ENCODE results near the gene SPTLC3.

SPTLC3 gene

DNA sequence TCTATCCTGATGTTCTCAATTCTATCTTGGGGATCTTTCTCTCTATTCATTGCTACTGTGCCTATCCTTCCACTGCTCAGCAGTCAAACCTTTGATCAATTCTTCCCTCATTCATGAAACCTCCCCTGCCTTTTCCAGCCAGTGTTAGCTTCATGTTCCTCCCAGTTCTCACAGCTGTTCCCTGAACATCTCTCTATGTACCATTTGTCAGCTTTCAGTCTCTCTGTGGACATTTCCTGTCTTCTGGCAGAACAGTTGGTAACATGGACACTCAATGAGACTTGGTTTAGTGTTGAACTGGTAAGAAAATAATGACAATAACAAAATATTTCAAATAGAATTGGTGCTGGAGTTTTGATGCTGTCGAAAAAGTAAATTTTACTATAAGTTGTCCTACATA lies 26.2 kb downstream of the SPTLC3 start:
- no peak for DNase-seq

DNA sequence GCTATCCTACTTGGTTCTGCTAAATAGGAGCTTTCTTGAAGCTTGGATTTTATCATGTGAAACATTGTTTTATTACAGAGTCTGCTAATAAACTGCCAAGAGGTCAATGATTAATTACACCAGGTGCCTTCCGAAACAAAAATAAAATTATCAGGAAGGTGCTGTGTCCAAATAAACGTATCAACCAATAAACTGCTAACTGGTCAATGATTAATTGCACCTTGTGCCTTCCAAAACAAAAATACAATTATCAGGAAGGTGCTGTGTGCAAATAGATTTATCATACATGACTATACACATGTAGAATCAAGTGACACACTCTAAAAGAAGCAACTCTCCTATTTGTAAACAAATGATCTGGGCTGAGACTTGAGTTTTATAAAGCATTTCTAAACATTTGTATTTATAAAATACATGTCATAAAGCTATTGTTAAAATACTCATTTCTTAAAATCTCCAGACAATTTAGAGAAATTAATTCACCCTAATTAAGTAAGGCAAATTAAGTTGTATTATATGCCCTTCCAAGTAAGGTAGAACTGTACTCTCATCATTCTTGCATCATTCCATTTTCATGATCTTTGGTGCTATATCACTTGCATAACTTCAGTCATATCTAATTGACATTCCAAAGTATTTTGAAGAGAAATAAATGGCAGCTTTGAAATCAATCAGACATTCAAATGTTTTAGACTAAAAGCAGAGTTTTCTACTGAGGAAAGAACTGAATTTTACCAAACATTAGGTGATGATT lies 26.8 kb downstream of the SPTLC3 start:
- no peak for DNase-seq

DNA sequence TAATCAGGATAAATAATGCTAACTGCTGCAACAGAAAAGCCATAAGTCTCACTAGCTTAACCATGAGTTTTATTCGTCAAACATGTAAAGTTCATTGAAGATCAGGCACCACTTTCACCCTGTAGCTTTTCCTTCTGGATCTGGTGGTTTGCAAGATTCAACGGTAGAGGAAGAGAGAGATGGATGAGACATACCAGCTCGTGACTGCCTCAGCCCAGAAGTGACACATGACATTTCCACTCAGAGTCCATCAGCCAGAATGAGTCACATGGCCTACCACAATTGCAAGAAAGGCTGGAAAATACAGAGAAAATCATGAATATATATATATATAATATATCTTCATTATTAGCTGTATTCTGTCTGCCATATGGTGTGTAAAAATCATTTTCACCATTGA lies 29.0 kb downstream of the SPTLC3 start:
- DNase-seq: no peak

DNA sequence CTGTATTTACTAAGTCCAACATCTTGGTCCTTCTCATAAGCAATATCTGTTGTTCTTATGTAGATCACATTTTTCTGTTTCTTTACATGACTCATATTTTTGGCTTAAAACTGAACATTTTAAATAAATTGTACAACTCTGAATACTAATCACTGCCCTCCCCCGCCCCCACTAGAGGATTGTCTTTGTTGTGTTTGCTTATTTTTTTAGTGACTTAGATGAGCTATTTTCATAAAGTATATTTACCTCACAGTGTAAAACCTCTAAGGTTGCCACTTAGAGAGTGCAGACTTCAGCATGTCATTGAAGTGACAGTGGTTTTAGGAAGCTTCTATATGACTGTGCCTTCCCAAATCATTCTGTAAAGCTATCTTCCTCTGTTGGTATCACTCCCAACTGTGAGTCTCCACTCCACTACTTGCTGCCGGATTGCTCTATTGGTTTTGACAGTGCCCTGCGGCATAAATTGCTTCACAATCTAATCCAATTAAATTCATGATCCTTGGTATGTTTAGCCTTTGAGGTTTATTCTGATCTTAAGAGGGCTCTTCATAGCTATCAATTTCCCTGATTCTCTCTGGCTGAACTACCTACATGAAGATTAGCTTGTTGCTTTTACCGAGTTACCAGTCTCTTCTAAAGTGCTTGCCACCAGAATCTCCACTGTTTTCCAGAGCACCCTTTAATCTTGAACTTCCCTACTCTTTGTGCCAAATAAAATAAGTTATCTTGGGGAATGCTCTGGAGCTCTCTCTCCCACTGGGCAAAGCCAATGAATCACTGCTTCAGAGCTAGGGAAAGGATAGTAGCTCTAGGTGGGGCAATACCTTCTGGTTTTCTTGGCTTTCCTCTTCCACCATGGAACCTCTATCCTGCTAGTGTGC lies 33.0 kb downstream of the SPTLC3 start:
- DNase-seq: no peak

DNA sequence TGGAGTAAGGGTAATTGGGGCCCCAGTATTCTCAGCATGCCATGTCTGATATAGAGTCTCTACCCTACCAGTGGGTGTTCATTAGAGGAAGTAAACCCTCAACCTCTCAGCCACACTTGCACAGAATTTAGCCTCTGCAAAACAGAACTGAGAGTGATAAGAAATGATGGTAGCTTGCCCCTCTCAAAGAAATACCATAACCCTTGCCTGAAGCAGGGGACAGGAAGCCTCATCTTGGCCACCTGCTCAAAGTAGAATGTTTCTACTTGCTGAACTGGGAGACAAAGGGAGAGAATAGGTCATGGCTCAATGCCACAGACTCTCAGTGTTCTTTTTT lies 33.7 kb downstream of the SPTLC3 start:
- DNase-seq: no peak

DNA sequence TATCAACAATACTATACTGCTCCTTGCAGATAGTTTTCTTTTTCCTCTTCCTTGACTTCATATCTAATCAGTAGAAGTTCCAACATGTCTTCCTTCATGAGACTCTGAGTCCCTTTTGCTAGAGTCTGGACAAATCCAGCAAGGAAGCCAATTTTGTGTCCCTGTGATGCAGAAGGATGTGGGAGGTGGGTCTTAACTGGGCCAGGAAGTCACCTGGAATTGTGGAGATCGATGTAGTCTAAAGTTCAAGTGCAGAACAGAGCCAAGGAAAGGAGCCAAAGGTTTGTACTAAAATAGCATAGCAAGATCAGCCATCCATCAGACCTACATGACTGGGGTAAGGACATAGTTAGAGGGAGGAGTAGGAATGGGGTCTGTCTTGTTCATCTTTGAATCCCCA lies 37.6 kb downstream of the SPTLC3 start:
- no peak for DNase-seq

DNA sequence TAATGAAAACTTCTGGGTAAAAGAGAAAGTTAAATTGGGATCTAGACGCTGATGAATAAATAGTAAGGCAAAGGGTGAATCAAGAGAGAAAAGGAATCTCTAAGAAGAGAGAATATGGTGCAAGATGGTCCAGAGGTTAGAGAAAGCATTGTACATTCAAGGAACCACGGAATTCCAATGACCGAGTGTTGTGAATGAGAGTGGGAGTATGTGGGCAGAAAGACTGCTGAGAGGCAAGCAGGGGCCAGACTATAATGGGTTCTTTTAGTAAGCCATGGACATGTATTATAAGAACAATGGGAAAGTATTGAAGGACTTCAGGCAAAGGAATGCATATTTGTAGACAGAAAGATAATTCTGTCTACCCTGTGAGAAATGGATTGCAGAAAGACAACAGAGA lies 45.2 kb downstream of the SPTLC3 start:
- no peak for DNase-seq

DNA sequence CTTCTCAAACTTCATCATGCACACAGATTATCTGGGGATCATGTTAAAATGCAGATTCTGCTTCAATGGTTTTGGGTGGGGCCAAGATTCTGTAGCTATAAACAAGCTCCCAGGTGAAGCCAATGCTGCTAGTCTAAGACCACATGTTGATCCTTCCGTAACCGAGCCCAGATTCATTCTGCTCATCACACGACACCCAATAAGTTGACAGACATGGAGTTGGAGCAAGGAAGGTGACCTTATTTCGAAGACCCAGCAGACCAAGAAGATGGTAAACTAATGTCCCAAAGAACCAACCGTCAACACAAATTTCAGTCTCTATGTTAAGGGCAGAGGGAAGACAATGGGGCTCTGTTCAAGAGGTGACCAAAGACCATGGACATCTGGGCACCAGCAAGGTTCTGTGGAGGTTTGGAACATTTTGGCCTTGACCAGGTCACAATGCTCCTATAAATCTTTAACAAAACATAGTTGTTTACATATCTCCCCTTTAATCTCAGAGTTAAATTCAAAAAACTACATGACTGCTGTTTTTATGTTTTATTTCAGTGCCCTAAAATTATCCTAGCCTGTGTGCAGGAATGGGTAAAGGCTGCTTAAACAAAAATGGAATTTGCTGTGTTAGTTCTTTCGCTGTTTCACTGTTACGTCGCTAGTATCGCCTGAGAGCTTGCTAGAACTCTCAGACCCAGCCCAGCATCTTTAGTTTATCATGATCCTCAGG lies 50.1 kb downstream of the SPTLC3 start:
- DNase-seq: no peak

DNA sequence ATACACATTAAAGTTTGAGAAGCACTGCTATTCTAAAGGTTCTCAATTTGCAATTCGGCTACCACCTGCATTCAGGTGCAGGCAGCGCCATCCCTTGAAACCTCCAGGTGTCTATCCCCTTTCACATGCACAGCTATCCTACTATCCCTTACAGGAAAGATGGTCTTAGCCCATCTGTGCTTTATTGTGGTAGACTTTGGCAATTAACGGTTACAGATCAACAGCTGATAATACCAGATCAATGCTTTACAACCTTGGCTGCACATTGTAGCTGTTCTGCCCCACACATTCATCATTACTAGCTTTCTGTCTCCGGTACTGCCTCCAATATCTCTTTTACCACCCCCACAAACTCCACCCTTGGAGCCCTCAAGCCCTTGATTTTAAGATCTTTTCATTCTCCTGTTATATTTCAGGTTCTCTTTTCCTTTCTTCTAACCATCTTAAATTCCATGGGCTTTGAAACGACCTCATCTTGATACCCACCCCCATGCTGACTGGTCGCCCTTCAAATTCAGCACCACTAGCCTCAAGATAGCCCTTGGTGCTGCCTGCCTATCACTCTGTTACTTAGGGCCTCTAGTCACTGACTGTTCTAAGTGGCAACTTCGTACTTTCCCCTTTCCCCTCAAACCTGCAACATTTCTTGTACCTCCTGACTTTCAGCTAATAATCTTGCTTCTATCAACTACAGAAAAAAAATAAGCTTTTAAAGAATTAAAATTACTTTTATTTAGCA lies 50.8 kb downstream of the SPTLC3 start:
- no peak for DNase-seq

DNA sequence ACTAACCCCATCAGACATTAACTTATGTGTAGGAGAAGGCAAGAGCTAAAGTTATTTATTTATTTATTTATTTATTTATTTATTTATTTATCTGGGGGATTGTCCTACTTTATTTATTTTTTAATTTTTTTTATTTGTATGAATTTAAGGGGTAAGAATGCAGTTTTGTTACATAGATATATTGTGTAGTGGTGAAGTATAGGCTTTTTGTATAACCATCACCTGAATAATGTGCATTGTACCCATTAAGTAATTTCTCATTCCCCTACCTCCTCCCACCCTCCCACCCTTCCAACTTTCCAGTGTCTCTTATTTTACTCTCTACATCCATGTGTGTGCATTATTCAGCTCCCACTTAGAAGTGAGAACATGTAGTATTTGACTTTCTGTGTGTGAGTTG lies 51.6 kb downstream of the SPTLC3 start:
- DNase-seq: no peak

DNA sequence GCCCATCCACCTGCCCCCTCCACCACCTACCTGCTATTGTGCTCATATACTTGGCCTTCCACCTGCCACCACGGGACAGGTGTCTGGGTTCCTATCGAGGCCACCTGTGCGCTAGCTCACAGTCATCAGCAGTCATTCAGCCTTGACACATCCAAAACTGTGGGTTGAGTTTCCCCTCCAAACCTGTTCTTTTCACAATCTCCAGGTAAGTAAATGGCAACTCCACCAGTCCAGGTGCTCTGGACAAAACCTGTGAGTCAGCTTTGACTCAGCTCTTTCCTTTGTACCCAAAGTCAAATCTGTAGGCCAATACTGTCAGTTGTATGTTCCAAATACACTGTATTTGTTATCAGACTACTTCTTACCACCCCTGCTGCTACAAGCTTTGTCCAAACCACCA lies 52.6 kb downstream of the SPTLC3 start:
- DNase-seq: no peak

DNA sequence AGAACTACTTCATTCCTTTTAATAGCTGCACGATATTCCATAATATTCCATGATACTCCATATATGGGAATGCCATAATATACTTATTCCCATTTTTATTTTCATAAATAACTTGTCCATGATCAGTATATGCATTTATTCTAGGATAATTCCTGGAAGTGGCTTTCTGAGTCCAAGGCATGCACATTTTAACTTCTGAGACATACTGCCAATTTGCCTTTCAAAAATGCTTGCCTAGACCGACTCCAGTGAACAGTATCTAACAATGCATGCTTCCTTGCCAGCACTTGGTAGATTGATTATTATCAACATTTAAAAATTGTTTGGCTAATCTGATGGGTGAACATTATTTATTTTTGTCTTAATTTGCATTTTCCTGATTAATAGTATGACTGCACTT lies 54.0 kb downstream of the SPTLC3 start:
- DNase-seq: no peak

DNA sequence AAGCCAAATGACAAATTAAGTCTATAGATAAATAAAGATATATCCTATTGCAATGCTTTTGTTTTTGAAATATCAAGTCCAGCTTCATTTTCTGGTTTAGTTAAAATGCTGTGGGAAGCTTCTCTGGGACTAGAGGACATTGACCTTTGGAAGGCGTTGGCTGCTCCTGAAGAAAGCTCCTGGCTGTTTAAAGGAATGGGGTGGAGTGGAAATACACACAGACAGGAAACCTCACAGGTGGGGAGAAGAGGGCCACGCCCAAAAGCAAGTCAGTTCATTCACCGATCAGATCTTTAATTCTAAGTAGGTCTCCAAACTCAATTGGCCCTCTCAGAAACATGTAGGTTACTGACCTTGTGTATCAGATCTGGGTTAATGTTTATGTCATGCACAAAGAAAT lies 59.6 kb downstream of the SPTLC3 start:
- no peak for DNase-seq

DNA sequence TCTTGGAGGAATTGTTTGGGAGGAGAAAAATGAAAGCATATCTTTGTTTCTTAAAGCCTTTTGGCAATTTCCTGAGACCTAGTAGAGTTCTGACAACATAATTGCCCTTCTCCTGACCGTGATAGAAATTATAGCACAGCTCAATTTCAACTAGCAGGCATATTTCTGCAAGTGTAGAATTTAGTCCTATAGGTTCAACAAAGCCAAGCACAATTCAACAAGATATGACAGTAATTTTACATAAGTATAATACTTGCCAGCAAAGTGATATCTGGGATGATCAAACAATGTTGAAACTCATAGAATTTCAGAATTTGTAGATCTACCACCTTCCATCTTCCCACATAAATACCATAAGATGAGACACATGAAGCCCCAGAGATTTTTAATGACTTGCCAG lies 73.1 kb downstream of the SPTLC3 start:
- no peak for DNase-seq

DNA sequence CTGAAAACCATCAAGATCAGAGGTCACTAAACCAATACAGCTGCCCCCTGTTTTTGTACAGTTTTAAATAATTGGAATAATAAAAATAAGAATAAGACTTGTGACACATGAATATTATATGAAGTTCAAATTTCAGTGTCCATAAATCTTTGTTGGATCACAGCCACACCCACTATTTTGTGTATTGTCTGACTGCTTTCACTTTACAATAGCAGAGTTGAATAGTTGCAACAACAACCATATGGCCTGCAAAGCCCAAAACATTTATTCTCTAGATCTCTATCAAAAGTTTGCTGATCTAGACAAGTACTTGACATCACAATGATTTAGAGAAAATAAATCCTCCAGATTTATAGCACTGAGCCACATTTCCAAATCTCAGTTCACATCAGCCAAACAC lies 73.6 kb downstream of the SPTLC3 start:
- DNase-seq: no peak

DNA sequence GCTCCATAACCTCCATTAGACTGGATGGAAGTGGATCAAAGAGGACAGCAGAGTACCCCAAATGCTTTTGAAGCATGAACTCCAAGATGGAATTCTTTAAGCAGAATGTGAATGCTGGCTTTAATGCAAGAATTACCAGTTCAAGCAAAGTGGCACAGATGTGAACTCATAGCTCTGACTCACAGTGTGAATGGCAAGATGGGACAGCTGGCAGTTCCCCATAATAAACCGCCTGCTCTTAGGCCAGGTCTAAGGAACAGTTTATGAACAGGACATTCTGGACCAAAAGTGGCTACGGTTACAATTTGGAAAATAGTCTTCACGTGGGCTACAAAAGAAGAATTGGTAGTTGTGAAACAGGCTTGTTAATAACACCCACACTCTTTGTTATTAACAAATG lies 76.5 kb downstream of the SPTLC3 start:
- DNase-seq: no peak

DNA sequence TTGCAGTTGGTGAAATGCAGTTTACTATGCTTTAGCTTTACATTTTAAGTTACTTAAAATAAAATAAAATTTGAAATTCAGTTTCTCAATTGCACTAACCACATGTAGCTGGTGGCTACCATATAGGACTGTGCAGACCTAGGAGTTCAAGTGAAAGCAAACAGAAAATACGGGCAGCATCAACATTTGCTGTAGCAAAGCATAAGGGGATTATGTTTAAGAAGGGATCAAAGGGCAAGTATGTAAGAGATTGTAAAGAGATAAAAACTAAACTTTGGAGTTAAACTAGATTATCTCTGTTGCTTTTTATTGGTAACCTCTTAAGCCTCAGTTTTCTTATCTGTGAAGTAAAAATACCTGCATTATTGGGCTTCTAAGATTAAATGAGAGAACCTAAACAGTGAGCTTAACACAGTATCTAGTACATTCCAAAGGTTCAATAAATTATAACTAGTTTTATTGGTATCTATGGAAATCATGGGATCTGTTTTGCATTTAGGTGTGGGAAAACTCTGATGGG lies 81.2 kb downstream of the SPTLC3 start:
- DNase-seq: no peak

DNA sequence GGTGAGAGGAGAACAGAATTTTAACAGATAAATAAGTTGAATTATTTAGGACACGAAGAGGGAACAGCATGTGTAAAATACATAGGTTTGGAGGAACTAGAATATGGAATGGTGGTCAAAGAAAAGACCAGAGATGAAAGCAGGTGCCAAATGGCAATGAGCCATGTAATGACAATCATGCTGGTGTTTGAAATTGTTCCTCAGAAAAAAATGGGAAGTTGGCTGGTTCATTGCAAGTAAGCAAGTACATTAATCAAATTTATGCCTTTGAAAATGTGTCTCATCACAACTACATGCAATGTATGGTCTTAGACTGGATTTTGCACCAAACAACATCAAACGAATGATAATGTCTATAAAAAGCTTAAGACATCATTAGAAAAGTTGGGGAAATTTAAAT lies 83.3 kb downstream of the SPTLC3 start:
- DNase-seq: no peak

DNA sequence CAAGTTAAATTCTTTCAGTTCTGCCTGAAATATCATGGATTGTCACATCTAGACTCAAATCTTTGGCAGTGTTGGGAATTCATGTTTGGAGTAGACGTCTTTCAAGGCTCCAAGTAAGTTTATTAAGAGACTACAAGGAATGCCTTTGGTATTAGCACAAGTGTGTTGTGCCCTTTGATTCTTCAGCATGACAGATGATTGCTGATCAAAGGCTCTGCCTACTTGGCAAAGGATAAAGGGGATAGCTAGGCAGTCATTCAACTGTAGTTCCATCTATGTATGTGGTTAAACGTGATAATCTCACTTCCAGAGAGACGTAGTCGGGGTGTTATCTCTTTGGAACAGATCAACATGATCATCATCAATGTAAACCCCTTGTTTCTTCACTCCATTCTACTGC lies 86.2 kb downstream of the SPTLC3 start:
- DNase-seq: no peak

DNA sequence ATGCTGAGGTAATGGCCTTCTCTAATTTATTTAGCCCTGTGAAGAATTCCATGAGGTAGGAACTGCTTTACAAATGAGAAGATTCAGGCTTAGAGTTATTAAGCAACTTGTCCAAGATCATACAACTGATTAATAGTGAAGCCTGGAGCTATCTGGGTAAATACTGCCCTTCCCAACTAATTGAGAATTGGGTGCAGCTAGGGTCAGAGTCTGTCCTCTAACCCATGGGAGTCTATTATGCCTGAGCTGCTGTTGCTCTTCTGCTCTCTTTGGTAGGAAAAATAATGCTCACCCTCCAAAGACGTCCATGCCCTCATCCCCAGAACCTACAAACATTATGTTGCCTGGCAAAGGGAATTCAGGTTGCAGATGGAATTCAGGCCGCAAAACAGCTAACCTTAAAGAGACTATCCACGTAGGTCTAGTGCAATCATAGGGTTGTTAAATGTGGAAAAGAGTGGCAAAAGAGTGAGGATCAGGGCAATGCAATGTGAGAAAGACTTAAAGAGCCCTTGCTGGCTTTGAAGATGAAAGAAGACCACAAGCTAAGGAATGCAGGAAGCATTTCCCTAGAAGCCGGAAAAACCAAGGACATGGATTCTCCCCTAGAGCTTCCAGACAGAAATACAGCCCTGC lies 90.1 kb downstream of the SPTLC3 start:
- no peak for DNase-seq

DNA sequence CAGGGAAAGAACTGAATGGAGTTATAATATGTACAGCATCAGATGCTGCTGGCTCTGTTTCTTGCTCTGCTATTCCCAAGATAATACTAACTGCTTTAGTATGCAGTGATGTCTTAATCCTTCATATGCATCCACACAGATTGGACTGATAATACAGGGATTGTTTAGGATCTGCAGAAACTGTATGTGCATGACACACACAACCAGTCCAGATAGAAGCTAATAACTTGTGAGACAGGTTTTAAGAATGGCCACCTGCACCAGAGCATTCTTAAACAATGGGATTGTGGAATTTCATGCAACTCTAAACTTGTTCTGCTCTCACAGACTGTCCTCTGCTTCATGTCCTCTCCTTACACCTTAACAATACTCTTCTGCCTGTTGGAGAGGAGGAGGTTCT lies 90.9 kb downstream of the SPTLC3 start:
- DNase-seq: no peak

DNA sequence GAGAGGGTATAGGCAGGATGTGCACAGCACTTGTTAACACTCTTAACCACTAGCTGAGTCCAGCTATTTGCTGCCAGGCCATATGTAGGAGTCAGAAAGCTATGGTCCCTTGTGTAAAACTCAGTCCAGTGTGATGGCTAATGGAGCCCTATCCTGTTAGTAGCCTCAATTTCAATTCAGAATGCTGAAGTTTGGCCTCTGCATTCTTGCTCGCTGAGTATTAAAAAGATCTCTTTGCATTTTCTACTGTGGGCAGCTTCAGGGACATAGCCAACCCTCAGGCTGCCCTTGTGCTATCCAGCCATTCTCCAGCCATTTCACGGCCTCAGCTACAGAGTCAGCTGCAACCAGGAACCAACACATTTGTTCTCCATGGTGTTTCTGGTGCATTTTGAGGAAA lies 92.5 kb downstream of the SPTLC3 start:
- DNase-seq: no peak

DNA sequence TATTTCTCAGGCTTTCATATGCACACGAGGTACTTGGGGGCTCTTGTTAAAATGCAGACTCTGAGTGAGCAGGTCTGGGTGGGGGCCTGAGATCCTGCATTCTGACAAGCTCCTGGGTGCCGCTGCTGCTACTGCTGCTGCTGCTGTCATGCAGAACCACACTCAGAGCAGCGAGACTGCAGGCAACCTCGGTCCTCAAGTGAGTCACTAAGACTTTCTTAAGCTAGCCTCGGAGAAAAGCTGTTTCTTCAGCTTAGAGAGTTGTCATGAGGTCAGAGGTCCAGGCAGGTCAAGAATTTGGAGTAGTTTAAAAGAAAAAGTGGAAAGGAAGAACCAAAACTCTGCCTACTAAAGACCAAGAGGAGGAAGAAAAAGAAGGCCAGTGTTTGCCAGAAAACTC lies 92.9 kb downstream of the SPTLC3 start:
- no peak for DNase-seq

Data from NCI-H748 treated with DMSO at 0.1 percent for 48 hours (cell line).